RWPE2 (cell line): ENCODE data around the gene FLNC.

Source experiments
- ATAC-seq: fragments of 200-7000 bp; cut with Tn5 transposase; 3 replicates; pipeline ENCODE4 v1.9.1; 2021; ENCODE audit warnings: low read depth
- DNase-seq: peaks from one replicate; pipeline ENCODE4 v3.0.0-alpha.2; 2020; ENCODE audit warnings: low spot score
- H3K27ac ChIP-seq: fragments of 450-650 bp; 2 replicates; pipeline ENCODE4 v1.5.1; 2017; ENCODE audit warnings: mild to moderate bottlenecking; ENCODE audit not compliant: poor library complexity, severe bottlenecking
- H3K27me3 ChIP-seq: fragments of 250-450 bp; sonication (Bioruptor Pico); 2 replicates; pipeline ENCODE4 v1.5.1; 2021; ENCODE audit warnings: mild to moderate bottlenecking, moderate library complexity; ENCODE audit not compliant: insufficient read depth, poor library complexity, severe bottlenecking
- H3K36me3 ChIP-seq: fragments of 250-450 bp; sonication (Bioruptor Pico); 2 replicates; pipeline ENCODE4 v1.5.1; 2020; ENCODE audit warnings: low read depth, mild to moderate bottlenecking, moderate library complexity
- H3K4me1 ChIP-seq: fragments of 250-450 bp; sonication (Bioruptor Pico); 2 replicates; pipeline ENCODE4 v1.5.1; 2021; ENCODE audit warnings: mild to moderate bottlenecking, moderate library complexity; ENCODE audit not compliant: insufficient read depth, poor library complexity, severe bottlenecking
- H3K4me3 ChIP-seq: fragments of 250-450 bp; sonication (Bioruptor Pico); 2 replicates; pipeline ENCODE4 v1.5.1; 2021; ENCODE audit warnings: mild to moderate bottlenecking, moderate library complexity; ENCODE audit not compliant: severe bottlenecking
- H3K9me3 ChIP-seq: fragments of 250-450 bp; sonication (Bioruptor Pico); 2 replicates; pipeline ENCODE4 v1.5.1; 2021; ENCODE audit warnings: mild to moderate bottlenecking, moderate library complexity; ENCODE audit not compliant: severe bottlenecking
- TF ChIP-seq, protein P1 (sequence below): fragments of 450-650 bp; IDR thresholded peaks from one replicate; pipeline ENCODE4 v1.5.1; 2017; ENCODE audit warnings: mild to moderate bottlenecking, moderate library complexity; ENCODE audit not compliant: poor library complexity, severe bottlenecking

FLNC gene

DNA sequence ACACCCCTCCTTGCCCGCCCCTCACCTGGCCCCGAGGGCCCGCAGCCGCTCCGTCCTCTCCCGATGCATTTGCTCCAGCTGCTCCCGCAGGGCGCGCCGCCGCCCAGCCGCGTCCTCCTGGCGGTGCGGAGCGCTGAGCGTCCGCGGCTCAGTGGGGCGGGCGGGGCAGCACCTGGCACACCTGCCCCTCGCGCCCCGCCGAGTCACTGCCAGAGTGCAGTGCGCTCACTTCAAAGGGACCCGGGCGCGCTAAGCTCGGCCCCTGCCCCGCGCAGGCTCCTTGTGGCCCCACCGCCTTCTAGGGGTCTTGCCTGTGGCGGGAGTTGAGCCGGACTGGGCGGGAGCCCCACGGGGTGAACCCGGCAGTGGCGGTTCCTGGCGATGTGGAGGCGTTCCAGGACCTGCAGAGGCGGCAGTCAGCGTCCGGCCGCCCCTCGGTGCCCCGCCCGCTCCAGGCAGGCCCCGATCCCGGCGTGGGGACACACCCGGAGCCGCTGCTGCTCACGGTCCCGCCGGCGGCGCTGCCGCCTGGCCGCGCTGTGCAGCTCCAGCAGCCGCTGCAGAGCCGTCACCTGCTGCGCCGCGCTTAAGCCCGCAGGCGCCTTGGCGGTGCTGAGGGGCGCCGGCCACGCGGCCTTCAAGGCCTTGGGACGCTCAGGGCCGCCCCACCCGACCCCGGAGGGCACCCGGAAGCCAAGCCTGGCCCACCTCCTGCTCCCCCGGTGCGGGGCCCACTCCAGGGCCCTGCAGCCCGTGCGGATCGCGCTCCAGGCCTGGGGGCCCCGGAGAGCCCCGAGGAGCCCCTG lies 39.1 kb downstream of the FLNC start:
- H3K4me1 ChIP-seq = peaks cover 38% of the 10 kb centered on the region
- no peak for DNase-seq
- H3K4me3 ChIP-seq = peak overlapping the region; percentile 48
- TF ChIP-seq, protein P1, sequence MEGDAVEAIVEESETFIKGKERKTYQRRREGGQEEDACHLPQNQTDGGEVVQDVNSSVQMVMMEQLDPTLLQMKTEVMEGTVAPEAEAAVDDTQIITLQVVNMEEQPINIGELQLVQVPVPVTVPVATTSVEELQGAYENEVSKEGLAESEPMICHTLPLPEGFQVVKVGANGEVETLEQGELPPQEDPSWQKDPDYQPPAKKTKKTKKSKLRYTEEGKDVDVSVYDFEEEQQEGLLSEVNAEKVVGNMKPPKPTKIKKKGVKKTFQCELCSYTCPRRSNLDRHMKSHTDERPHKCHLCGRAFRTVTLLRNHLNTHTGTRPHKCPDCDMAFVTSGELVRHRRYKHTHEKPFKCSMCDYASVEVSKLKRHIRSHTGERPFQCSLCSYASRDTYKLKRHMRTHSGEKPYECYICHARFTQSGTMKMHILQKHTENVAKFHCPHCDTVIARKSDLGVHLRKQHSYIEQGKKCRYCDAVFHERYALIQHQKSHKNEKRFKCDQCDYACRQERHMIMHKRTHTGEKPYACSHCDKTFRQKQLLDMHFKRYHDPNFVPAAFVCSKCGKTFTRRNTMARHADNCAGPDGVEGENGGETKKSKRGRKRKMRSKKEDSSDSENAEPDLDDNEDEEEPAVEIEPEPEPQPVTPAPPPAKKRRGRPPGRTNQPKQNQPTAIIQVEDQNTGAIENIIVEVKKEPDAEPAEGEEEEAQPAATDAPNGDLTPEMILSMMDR = peak; percentile 54
- ATAC-seq = peak; percentile 66
- H3K27me3 ChIP-seq = no peaks in the 10 kb centered on the region
- H3K9me3 ChIP-seq = no peaks in the 10 kb centered on the region
- no peak overlapping the region for H3K27ac ChIP-seq
- H3K36me3 ChIP-seq = peaks cover 9% of the 10 kb centered on the region

DNA sequence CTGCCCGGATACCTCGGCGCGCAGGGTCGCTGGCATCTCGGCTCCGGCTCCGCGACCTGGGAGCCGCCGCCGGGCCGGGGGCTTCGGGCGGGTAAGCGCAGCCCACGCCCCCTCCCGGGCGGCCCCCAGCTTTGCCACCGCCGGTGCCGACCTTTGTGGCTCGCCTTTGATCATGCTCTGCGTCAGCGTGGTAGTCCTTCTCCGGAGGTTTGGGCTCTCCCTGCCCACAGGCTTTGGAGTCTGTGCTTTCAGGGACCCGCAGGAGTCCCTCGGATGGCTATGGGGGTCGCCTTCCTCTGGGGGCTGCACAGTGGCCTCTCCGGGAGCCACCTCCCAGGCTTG lies 39.7 kb downstream of the FLNC start:
- H3K4me1 ChIP-seq = peaks cover 42% of the 10 kb centered on the region
- ATAC-seq (no peak), DNase-seq (no peak)
- no peaks in the 10 kb centered on the region for H3K27me3 ChIP-seq
- H3K27ac ChIP-seq = no peak overlapping the region
- H3K4me3 ChIP-seq = peak overlapping the region; percentile 48
- H3K9me3 ChIP-seq = no peaks in the 10 kb centered on the region
- TF ChIP-seq, protein P1 = no peak
- H3K36me3 ChIP-seq = peaks cover 6% of the 10 kb centered on the region

DNA sequence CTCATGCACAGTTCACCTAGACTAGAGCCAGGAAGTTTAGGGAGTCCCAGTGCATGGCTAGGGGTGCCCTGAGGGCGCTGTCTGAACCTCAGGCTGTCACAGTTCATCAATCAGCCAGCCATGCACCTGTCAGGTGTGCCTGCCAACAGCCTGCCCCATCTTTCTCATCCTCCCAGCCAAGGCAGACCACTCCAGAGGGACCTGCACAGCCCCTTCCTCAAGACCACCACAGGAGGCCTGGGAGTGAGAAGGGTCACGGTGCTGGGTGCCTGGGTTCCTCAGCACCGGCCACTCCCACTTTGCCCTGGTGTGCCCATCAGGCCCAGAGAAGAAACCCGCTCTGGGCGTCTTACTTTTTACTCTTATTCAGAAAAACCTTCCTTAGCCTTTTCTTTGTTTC lies 40.8 kb downstream of the FLNC start:
- Histone ChIP-seq H3K27me3 (no peaks in the 10 kb centered on the region), H3K4me1 (peaks cover 42% of the 10 kb centered on the region), H3K36me3 (no peaks in the 10 kb centered on the region), H3K4me3 (no peak overlapping the region), H3K9me3 (no peaks in the 10 kb centered on the region), H3K27ac (no peak overlapping the region)
- ATAC-seq (no peak), DNase-seq (no peak)
- TF ChIP-seq, protein P1 = no peak

DNA sequence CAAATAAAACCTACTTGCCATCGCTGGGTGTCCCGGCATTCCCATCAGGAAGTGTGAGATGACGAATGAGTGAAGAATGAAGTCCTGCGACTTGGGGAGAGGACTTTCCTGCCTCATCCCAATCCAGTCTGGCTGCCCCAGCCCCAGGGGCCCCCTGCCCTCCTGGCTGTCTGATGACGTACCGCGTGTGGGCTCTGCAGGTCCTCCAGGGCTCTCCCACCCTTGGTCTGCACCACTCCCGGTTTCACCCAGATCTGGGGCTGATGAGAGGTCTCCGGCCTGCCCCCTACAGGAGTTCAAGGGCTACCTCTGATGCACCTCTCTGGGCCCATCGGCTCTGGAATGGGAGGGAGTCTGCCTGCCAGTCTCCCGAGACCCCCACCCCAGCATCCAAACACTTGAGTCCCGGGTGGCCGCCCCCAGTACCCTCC lies 42.2 kb downstream of the FLNC start:
- Histone ChIP-seq H3K36me3 (no peaks in the 10 kb centered on the region), H3K4me3 (no peak overlapping the region), H3K27me3 (no peaks in the 10 kb centered on the region), H3K27ac (peak overlapping the region; percentile 23), H3K4me1 (peaks cover 37% of the 10 kb centered on the region), H3K9me3 (no peaks in the 10 kb centered on the region)
- ATAC-seq (peak; percentile 28), DNase-seq (peak; percentile 64)
- TF ChIP-seq, protein P1 = no peak

DNA sequence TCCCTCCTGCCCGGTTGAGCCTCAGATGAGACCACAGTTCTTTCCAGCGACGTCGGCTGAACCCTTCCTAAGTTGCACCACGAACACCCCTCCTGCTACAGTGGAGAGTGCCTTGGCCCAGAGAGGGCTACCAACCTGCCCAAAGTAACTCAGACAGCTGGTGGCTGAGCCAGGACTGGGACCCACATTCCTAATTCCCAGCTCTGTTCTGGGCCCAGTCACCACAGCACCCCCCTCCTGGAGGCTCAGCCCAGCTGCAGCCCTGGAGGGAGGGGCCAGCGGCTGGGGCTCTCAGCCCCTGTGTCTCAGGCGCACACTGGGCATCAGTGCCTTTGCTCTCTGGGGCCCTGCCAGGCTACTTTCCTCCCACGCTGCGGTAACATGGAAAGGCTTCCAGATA lies 43.0 kb downstream of the FLNC start:
- TF ChIP-seq, protein P1 = no peak
- Histone ChIP-seq H3K9me3 (no peaks in the 10 kb centered on the region), H3K36me3 (no peaks in the 10 kb centered on the region), H3K4me3 (no peak overlapping the region), H3K4me1 (peaks cover 29% of the 10 kb centered on the region), H3K27me3 (no peaks in the 10 kb centered on the region), H3K27ac (no peak overlapping the region)
- no peak for ATAC-seq
- no peak for DNase-seq
